Psoas muscle (tissue), 8 donors: ENCODE data around the gene TSPYL1. TPM values are rescaled to one million over a fixed set of nuclear protein-coding genes. Genes with fewer than 3 reads are reported as not detected.

Experiments used
- ATAC-seq, 4 donors: fragments of 200-7000 bp; cut with Tn5 transposase; one replicate each; pipeline ENCODE4 v1.9.1; 2020; ENCODE audit warnings: moderate library complexity in 3 of 4, mild to moderate bottlenecking in 2 of 4
- DNase-seq, 2 donors: peaks; one replicate each; pipeline ENCODE4 v3.0.0-alpha.2; 2020
- H3K27ac ChIP-seq: fragments of 200-600 bp; one replicate; pipeline ENCODE4 v1.8.0; 2022
- H3K27me3 ChIP-seq, 3 donors: fragments of 200-600 bp in 1 of 3; one replicate each; pipeline versions ENCODE4 v1.6.1 to v1.8.0; 2013 to 2022; ENCODE audit warnings: low read length in 2 of 3, mild to moderate bottlenecking in 2 of 3, moderate library complexity in 1 of 3; ENCODE audit not compliant: insufficient read depth in 3 of 3
- H3K36me3 ChIP-seq, 2 donors: fragments of 200-600 bp in 1 of 2; one replicate each; pipeline versions ENCODE4 v1.6.1 to v1.8.0; 2013 to 2022; ENCODE audit warnings: low read depth in 1 of 2, mild to moderate bottlenecking in 1 of 2, moderate library complexity in 1 of 2; ENCODE audit not compliant: insufficient read depth in 1 of 2
- H3K4me1 ChIP-seq: fragments of 200-600 bp; one replicate; pipeline ENCODE4 v1.8.0; 2022
- H3K4me3 ChIP-seq: fragments of 200-600 bp; one replicate; pipeline ENCODE4 v1.8.0; 2022; ENCODE audit warnings: mild to moderate bottlenecking
- H3K9me3 ChIP-seq: fragments of 200-600 bp; one replicate; pipeline ENCODE4 v1.8.0; 2022
- WGBS, 3 donors: extraction: QIAGEN DNeasy Blood & Tissue Kit; methylation state at CpG; one replicate each; pipeline versions ENCODE4 v1.1.6 to v1.1.7; 2013; 5-methylcytosine and 5-hydroxymethylcytosine counted together
- intact Hi-C, 2 donors: fragments of 100-400 bp; cut with DNase I; formaldehyde crosslinking; loops; one replicate each; pipeline versions ENCODE4 v1.11.0 to v1.14.2; 2022
- polyA plus RNA-seq, 3 donors: library from polyadenylated mRNA; stranded (reverse); fragments of 200-250 nt; gene quantifications; one replicate each; pipeline ENCODE4 v1.2.3, GENCODE V29; 2013
- total RNA-seq, 4 donors: library from RNA; stranded (reverse); fragmentation: NEBNext Ultra II Directional in 2 of 4; extraction: Animal tissue kit (Norgen Biotek cat#: 25700) in 2 of 4; gene quantifications; one replicate each; pipeline versions ENCODE4 v1.2.1 to v1.2.4, GENCODE V29; 2021 to 2023
- TF ChIP-seq, protein P1 (sequence below): fragments of 200-600 bp; IDR thresholded peaks from one replicate; pipeline ENCODE4 v1.8.0; 2022; ENCODE audit warnings: antibody characterized with exemption
- donor health status: healthy with polysubstance abuse.
- donor health status: DM: no; HTN: no; CAD: no; lungs with moderate emphysema.
- donor health status: Bipolar disorder and iron deficiency.
- donor health status: healthy.
- donor health status: DM: yes; HTN: yes; CAD: no.
- donor health status: DM: no; HTN: no; CAD: no.
- donor health status: DM: no; HTN: no; CAD: no.
- donor health status: DM: yes; HTN: yes; CAD: no.

The TSPYL1 gene
- total and polyA plus RNA-seq, 7 donors = 20.5 to 174 (median 96.3) TPM

DNA sequence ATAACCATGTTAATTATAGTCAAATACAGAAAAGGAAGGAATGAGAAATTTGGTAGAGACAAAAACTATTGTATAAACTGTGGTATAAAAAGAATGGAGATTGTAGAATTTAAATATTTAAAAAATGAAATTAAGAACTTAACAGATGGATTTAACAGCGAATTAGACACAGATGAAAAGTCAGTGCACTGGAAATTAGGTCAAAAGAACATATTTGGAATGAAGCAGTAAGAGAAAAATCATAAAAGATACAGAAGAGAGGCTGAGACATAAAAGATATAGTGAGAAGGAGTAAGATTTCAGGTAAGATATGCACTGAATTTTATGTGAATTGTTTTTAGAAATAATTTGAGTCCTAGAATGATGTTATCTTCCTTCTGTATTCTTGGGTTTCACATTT lies 39.9 kb downstream of the TSPYL1 start:
- intact Hi-C loops = no loop called here
- 96 to 100% (median 96%) methylated on average over 1 of the region's 1 CpG for WGBS, 3 donors
- Histone ChIP-seq H3K4me1 (no peaks in the 10 kb centered on the region), H3K27me3 (no peaks in the 10 kb centered on the region), H3K9me3 (no peaks in the 10 kb centered on the region), H3K27ac (no peak overlapping the region), H3K36me3 (peaks cover 2 to 50% of the 10 kb centered on the region in 2 donors), H3K4me3 (no peak overlapping the region)
- no peak for DNase-seq
- TF ChIP-seq, protein P1, sequence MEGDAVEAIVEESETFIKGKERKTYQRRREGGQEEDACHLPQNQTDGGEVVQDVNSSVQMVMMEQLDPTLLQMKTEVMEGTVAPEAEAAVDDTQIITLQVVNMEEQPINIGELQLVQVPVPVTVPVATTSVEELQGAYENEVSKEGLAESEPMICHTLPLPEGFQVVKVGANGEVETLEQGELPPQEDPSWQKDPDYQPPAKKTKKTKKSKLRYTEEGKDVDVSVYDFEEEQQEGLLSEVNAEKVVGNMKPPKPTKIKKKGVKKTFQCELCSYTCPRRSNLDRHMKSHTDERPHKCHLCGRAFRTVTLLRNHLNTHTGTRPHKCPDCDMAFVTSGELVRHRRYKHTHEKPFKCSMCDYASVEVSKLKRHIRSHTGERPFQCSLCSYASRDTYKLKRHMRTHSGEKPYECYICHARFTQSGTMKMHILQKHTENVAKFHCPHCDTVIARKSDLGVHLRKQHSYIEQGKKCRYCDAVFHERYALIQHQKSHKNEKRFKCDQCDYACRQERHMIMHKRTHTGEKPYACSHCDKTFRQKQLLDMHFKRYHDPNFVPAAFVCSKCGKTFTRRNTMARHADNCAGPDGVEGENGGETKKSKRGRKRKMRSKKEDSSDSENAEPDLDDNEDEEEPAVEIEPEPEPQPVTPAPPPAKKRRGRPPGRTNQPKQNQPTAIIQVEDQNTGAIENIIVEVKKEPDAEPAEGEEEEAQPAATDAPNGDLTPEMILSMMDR = no peak
- ATAC-seq = no peak

DNA sequence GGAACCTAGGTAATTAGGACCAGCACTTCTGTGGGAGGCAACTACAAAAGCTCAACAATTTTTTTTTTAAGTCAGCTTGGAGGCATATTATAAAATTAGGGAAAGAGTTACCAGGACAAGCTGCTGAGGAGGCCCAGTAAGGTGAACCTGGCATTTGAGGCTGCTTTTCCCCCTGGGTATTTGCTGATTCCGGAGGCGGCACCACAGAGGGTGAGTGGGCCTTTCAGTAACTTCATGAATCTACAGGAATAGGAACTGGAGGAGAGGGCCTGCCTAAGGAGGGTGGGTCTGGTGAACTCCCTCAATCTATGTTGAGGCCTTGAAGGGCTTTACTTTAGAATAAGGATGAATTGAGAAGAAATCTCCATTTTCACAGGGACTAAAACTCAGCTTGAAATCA lies 40.5 kb downstream of the TSPYL1 start:
- no peaks in the 10 kb centered on the region for H3K27me3 ChIP-seq

DNA sequence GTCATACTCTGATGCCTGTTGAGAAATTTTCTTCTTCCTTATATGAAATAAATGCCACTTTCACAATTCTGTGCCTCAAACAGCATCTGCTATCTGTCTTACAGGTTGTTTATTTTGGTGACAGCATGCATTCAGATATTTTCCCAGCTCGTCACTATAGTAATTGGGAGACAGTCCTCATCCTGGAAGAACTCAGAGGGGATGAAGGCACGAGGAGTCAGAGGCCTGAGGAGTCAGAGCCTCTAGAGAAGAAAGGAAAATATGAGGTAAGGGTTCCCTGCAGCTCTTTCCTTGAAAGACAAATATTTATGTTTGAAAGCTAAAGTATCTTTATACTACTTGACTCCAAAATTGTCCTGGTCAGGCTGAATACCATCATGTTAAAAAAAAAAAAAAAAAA lies 41.6 kb downstream of the TSPYL1 start:
- TF ChIP-seq, protein P1 = no peak
- ATAC-seq (no peak), DNase-seq (no peak)
- intact Hi-C loops = no loop called here
- 89 to 92% (median 90%) methylated on average over 2 of the region's 2 CpGs for WGBS, 3 donors
- no peak overlapping the region for H3K4me3 ChIP-seq
- H3K27ac ChIP-seq = no peak overlapping the region
- H3K9me3 ChIP-seq = no peaks in the 10 kb centered on the region
- H3K27me3 ChIP-seq = no peaks in the 10 kb centered on the region
- no peaks in the 10 kb centered on the region for H3K4me1 ChIP-seq
- H3K36me3 ChIP-seq = peaks cover 0 to 39% of the 10 kb centered on the region in 2 donors

More for the DNA sequence above, 40.5 kb downstream of the TSPYL1 start:
- DNase-seq (no peak), ATAC-seq (no peak)
- no peaks in the 10 kb centered on the region for H3K4me1 ChIP-seq
- no peaks in the 10 kb centered on the region for H3K9me3 ChIP-seq
- 94 to 100% (median 97%) methylated on average over 2 of the region's 2 CpGs for WGBS, 3 donors
- intact Hi-C loops = no loop called here
- TF ChIP-seq, protein P1 = no peak
- H3K4me3 ChIP-seq = no peak overlapping the region
- H3K27ac ChIP-seq = no peak overlapping the region
- peaks cover under 1 to 44% of the 10 kb centered on the region in 2 donors for H3K36me3 ChIP-seq

DNA sequence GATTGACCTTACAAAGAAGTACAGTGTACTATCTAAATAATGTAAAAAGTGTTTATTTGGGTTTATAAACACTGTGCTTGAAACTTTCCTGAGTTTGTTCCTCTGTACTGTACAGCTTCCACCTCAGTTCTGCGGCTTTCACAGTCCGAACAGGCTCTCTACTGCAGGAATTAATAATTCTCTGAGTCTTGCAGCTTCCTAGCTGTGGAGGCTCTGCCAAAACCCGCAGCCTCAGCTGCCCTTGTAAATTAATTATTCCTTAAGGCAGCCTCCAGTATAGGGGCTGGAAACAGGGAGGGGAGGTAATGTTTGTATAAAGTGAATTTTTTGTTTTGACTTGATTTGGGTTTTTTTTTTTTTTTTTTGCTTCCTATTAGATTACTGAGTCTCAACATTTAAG lies 45.0 kb downstream of the TSPYL1 start:
- Histone ChIP-seq H3K27ac (no peak overlapping the region), H3K27me3 (no peaks in the 10 kb centered on the region), H3K4me3 (no peak overlapping the region), H3K9me3 (no peaks in the 10 kb centered on the region), H3K36me3 (peaks cover 0 to 32% of the 10 kb centered on the region in 2 donors), H3K4me1 (no peaks in the 10 kb centered on the region)
- 77 to 88% (median 85%) methylated on average over 3 of the region's 3 CpGs for WGBS, 3 donors
- intact Hi-C loops = no loop called here
- ATAC-seq (no peak), DNase-seq (no peak)
- TF ChIP-seq, protein P1 = no peak

DNA sequence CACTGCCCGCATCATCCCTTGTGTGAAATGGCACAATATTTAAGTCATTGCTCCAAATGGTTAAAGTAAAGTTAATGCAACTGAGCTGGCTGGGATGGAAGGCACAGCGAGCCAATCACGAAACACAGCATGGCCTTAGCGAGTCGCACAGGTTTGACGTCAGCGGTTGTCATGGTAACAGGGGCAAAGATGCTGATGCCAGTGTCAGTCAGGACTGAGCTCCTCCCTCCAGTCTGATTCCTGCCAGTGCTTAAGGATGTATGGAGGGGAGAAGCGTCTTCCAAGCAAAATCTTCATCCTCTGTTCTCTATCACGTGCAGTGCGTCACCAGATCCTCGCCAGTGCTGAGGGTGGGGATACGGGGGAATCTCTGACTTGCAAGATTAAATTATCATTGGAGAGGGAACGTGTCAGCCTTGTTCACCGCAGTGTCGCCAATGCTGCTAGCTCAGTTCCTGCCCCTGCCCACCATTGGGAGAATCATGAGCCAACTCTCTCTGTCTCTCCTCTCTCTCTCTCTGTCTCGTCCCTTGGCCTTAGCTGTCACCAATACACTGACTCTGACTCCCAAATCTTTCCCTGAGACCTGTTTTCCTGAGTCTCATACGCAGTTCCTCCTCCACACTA lies 50.3 kb downstream of the TSPYL1 start:
- intact Hi-C loops = no loop called here
- no peaks in the 10 kb centered on the region for H3K4me1 ChIP-seq
- DNase-seq (peak; percentile 80 to 81), ATAC-seq (peak in 3 of 4 donors; percentile 46 to 69 (median 65))
- no peaks in the 10 kb centered on the region for H3K36me3 ChIP-seq
- H3K4me3 ChIP-seq = no peak overlapping the region
- no peaks in the 10 kb centered on the region for H3K27me3 ChIP-seq
- H3K9me3 ChIP-seq = no peaks in the 10 kb centered on the region
- no peak overlapping the region for H3K27ac ChIP-seq
- TF ChIP-seq, protein P1 = no peak
- WGBS, 3 donors = 72 to 77% (median 73%) methylated on average over 17 of the region's 17 CpGs
